Stomach (tissue), 4 donors: ENCODE results near the gene ALPP.

Source experiments
- EP300 ChIP-seq: sonication (generic); formaldehyde crosslinking; IDR thresholded peaks from one replicate; pipeline ENCODE4 v1.6.1; 2017; ENCODE audit warnings: antibody characterized with exemption
- POLR2A ChIP-seq, 4 donors: fragments of 450-650 bp; IDR thresholded peaks; one replicate each; pipeline ENCODE4 v1.6.1; 2016; ENCODE audit warnings: antibody characterized with exemption in 4 of 4, control low read depth in 2 of 4, mild to moderate bottlenecking in 1 of 4, moderate library complexity in 1 of 4
- POLR2AphosphoS5 ChIP-seq, 3 donors: sonication (generic); formaldehyde crosslinking; IDR thresholded peaks; one replicate each; pipeline ENCODE4 v1.6.1; 2016; ENCODE audit warnings: antibody characterized with exemption in 3 of 3
- TF ChIP-seq, protein P1 (sequence below), 7 experiments: fragments of 450-650 bp in 4 of 7; fragments of 200-600 bp in 3 of 7; sonication (generic) in 3 of 7; IDR thresholded peaks; one replicate each; pipeline ENCODE4 v1.5.1; 2016 to 2019; ENCODE audit warnings: antibody characterized with exemption in 7 of 7, control low read depth in 2 of 7, mild to moderate bottlenecking in 1 of 7

DNA sequence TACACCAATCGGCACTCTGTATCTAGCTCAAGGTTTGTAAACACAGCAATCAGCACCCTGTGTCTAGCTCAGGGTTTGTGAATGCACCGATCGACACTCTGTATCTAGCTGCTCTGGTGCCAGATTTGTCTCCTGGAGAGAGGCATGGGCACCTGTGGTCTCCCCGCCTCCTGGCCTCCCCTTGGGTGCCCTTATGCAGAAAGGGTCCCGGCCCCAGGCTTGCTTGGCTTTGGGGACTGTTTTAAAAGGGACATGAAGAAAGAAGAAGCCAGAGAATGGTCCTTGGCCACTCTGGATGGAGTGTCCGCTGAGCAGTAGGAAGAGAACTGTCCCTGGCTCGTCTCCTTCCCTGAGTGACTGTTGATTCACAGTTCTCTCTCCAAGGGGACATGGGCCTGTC, 11.5 kb upstream of the ALPP start:
- TF ChIP-seq, protein P1, sequence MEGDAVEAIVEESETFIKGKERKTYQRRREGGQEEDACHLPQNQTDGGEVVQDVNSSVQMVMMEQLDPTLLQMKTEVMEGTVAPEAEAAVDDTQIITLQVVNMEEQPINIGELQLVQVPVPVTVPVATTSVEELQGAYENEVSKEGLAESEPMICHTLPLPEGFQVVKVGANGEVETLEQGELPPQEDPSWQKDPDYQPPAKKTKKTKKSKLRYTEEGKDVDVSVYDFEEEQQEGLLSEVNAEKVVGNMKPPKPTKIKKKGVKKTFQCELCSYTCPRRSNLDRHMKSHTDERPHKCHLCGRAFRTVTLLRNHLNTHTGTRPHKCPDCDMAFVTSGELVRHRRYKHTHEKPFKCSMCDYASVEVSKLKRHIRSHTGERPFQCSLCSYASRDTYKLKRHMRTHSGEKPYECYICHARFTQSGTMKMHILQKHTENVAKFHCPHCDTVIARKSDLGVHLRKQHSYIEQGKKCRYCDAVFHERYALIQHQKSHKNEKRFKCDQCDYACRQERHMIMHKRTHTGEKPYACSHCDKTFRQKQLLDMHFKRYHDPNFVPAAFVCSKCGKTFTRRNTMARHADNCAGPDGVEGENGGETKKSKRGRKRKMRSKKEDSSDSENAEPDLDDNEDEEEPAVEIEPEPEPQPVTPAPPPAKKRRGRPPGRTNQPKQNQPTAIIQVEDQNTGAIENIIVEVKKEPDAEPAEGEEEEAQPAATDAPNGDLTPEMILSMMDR (IDR thresholded peaks at IDR 0.05): no peak
- no peak for TF ChIP-seq EP300
- TF ChIP-seq POLR2A (IDR thresholded peaks at IDR 0.05): no peak
- no peak for TF ChIP-seq POLR2AphosphoS5 (IDR thresholded peaks at IDR 0.05)
